SK-N-SH (cell line): ENCODE measurements around the gene HPN. TPM values are rescaled to one million over a fixed set of nuclear protein-coding genes. Genes with fewer than 3 reads are reported as not detected.

Experiments
- CTCF ChIA-PET: fragments of 300-600, 350-600 bp; formaldehyde crosslinking; extraction: SDS; loops from one replicate; lab custom pipeline; 2021; lab: Yijun Ruan, JAX
- POLR2A ChIA-PET: fragments of 350-600 bp; sonication (Branson Sonifier 250); formaldehyde crosslinking; extraction: SDS; loops from one replicate; lab custom pipeline; 2020; ENCODE audit warnings: antibody characterized with exemption, inconsistent platforms; lab: Yijun Ruan, JAX
- DNase-seq: peaks from one replicate; pipeline ENCODE4 v3.0.0; 2012
- H2AFZ ChIP-seq: fragments of 200-600 bp; sonication (generic); 2 replicates; pipeline ENCODE4 v1.8.1; 2016; ENCODE audit warnings: antibody characterized with exemption, mild to moderate bottlenecking, low read depth
- H3F3A ChIP-seq: fragments of 200-600 bp; sonication (generic); replicated peaks from 2 replicates; pipeline ENCODE3; 2016; ENCODE audit warnings: antibody characterized with exemption, mild to moderate bottlenecking; ENCODE audit not compliant: insufficient read depth
- H3K27ac ChIP-seq, 2 experiments: fragments of 200-500 bp in 1 of 2; fragments of 200-600 bp in 1 of 2; sonication (Bioruptor generic) in 1 of 2; sonication (generic), shearing (Covaris generic) in 1 of 2; 2 replicates each; pipeline versions ENCODE4 v1.5.1 to v1.6.1; 2014 to 2016; ENCODE audit warnings: low read depth in 2 of 2, inconsistent platforms in 1 of 2, low read length in 1 of 2, mild to moderate bottlenecking in 1 of 2, mixed read lengths in 1 of 2
- H3K27me3 ChIP-seq: fragments of 200-600 bp; sonication (generic), shearing (Covaris generic); 2 replicates; pipeline ENCODE4 v1.6.1; 2016; ENCODE audit warnings: mixed run types; ENCODE audit not compliant: insufficient read depth
- H3K36me3 ChIP-seq, 2 experiments: fragments of 200-500 bp in 1 of 2; fragments of 200-600 bp in 1 of 2; sonication (Bioruptor generic) in 1 of 2; sonication (generic) in 1 of 2; replicated peaks in 1 of 2; 2 replicates each; pipeline versions ENCODE3 to v1.5.1; 2014 to 2016; ENCODE audit warnings: low read length in 1 of 2, mild to moderate bottlenecking in 1 of 2; ENCODE audit not compliant: insufficient read depth in 2 of 2, control insufficient read depth in 1 of 2
- H3K4me1 ChIP-seq, 2 experiments: fragments of 200-500 bp in 1 of 2; fragments of 200-600 bp in 1 of 2; sonication (Bioruptor generic) in 1 of 2; sonication (generic), shearing (Covaris generic) in 1 of 2; 2 replicates each; pipeline versions ENCODE4 v1.5.1 to v1.6.1; 2014 to 2016; ENCODE audit warnings: low read depth in 1 of 2, low read length in 1 of 2, mixed run types in 1 of 2; ENCODE audit not compliant: insufficient read depth in 2 of 2, control insufficient read depth in 1 of 2
- H3K4me2 ChIP-seq: fragments of 200-600 bp; sonication (generic), shearing (Covaris generic); 2 replicates; pipeline ENCODE4 v1.6.1; 2017; ENCODE audit warnings: mixed run types
- H3K4me3 ChIP-seq, 2 experiments: fragments of 200-500 bp in 1 of 2; fragments of 200-600 bp in 1 of 2; sonication (Bioruptor generic) in 1 of 2; sonication (generic), shearing (Covaris generic) in 1 of 2; 2 replicates each; pipeline versions ENCODE4 v1.5.1 to v1.8.1; 2014 to 2016; ENCODE audit warnings: low read depth in 2 of 2, inconsistent platforms in 1 of 2, low read length in 1 of 2, mild to moderate bottlenecking in 1 of 2, mixed read lengths in 1 of 2, moderate library complexity in 1 of 2
- H3K79me2 ChIP-seq: fragments of 200-600 bp; sonication (generic); 2 replicates; pipeline ENCODE4 v1.8.1; 2017; ENCODE audit warnings: mild to moderate bottlenecking; ENCODE audit not compliant: insufficient read depth
- H3K9ac ChIP-seq: fragments of 200-600 bp; sonication (generic); 2 replicates; pipeline ENCODE4 v1.6.1; 2017; ENCODE audit warnings: mixed run types
- H3K9me2 ChIP-seq: fragments of 200-600 bp; sonication (generic); 2 replicates; pipeline ENCODE4 v1.6.1; 2017; ENCODE audit warnings: mixed run types
- H3K9me3 ChIP-seq: fragments of 200-600 bp; sonication (generic); 2 replicates; pipeline ENCODE4 v1.6.1; 2017; ENCODE audit warnings: mixed run types, mild to moderate bottlenecking, moderate library complexity
- H4K20me1 ChIP-seq: fragments of 200-600 bp; sonication (generic); 2 replicates; pipeline ENCODE4 v1.6.1; 2017; ENCODE audit warnings: mild to moderate bottlenecking, mixed run types; ENCODE audit not compliant: insufficient read depth
- CTCF ChIP-seq: fragments of 200-600 bp; sonication (generic); IDR thresholded peaks from 2 replicates; pipeline ENCODE4 v1.6.1; 2017; ENCODE audit warnings: antibody characterized with exemption, mild to moderate bottlenecking, moderate library complexity
- ELF1 ChIP-seq: IDR thresholded peaks from 2 replicates; pipeline ENCODE4 v1.4.0; 2012
- FOSL2 ChIP-seq: IDR thresholded peaks from 2 replicates; pipeline ENCODE4 v1.4.0; 2012; ENCODE audit warnings: low read depth, mild to moderate bottlenecking, moderate library complexity, borderline replicate concordance
- GATA2 ChIP-seq: sonication (generic); formaldehyde crosslinking; IDR thresholded peaks from 2 replicates; pipeline ENCODE4 v1.5.0; 2020; ENCODE audit warnings: mild to moderate bottlenecking, missing genetic modification reagents
- IRF3 ChIP-seq: fragments of 150-350 bp; IDR thresholded peaks from 2 replicates; pipeline ENCODE4 v1.6.1; 2016; ENCODE audit warnings: mild to moderate bottlenecking, low read depth, low read length
- MXI1 ChIP-seq: IDR thresholded peaks from 2 replicates; pipeline ENCODE4 v1.6.1; 2012; ENCODE audit warnings: mild to moderate bottlenecking, low read depth, low read length, improper control_type of control experiment
- NFIC ChIP-seq: IDR thresholded peaks from 2 replicates; pipeline ENCODE4 v1.4.0; 2012; ENCODE audit warnings: borderline replicate concordance
- PBX3 ChIP-seq: IDR thresholded peaks from 2 replicates; pipeline ENCODE4; 2012
- POLR2AphosphoS5 ChIP-seq: IDR thresholded peaks from 2 replicates; pipeline ENCODE4 v1.6.1; 2012; ENCODE audit warnings: low read depth, low read length
- RCOR1 ChIP-seq: fragments of 150-350 bp; IDR thresholded peaks from 2 replicates; pipeline ENCODE4 v1.6.1; 2017; ENCODE audit warnings: antibody characterized with exemption, low read length
- RFX5 ChIP-seq: IDR thresholded peaks from 2 replicates; pipeline ENCODE4 v1.6.1; 2012; ENCODE audit warnings: mild to moderate bottlenecking, improper control_type of control experiment, low read length
- RXRA ChIP-seq: IDR thresholded peaks from 2 replicates; pipeline ENCODE4 v1.4.0; 2012; ENCODE audit warnings: low read depth, mild to moderate bottlenecking, borderline replicate concordance
- SMC3 ChIP-seq: IDR thresholded peaks from 2 replicates; pipeline ENCODE4 v1.6.1; 2012; ENCODE audit warnings: low read depth, low read length, improper control_type of control experiment
- TAF1 ChIP-seq: IDR thresholded peaks from 2 replicates; pipeline ENCODE4 v1.6.1; 2012; ENCODE audit warnings: low read depth, mild to moderate bottlenecking, low read length, moderate library complexity, borderline replicate concordance
- TEAD4 ChIP-seq: IDR thresholded peaks from 2 replicates; pipeline ENCODE4 v1.4.0; 2012; ENCODE audit warnings: mild to moderate bottlenecking, borderline replicate concordance; ENCODE audit not compliant: insufficient read depth
- USF1 ChIP-seq: IDR thresholded peaks from 2 replicates; pipeline ENCODE4 v1.4.0; 2012; ENCODE audit warnings: low read depth, borderline replicate concordance
- ZBTB33 ChIP-seq: IDR thresholded peaks from 2 replicates; pipeline ENCODE4 v1.4.0; 2012; ENCODE audit warnings: low read depth, borderline replicate concordance
- WGBS: methylation state at CpG from one replicate; pipeline ENCODE4 v1.1.6; 2017; ENCODE audit warnings: low lambda C conversion rate; 5-methylcytosine and 5-hydroxymethylcytosine counted together
- polyA plus RNA-seq, 3 experiments: library from polyadenylated mRNA; depleted of rRNA; stranded (reverse); fragments of >200 nt; gene quantifications; 2 replicates each; pipeline ENCODE4 v1.2.3, GENCODE V29; 2012
- TF ChIP-seq, protein P1 (sequence below): IDR thresholded peaks from 2 replicates; pipeline ENCODE4 v1.6.1; 2012; ENCODE audit warnings: mild to moderate bottlenecking, low read depth, low read length, moderate library complexity
- TF ChIP-seq, protein P2 (sequence below): IDR thresholded peaks from 2 replicates; pipeline ENCODE4 v1.4.0; 2012; ENCODE audit warnings: low read depth

HPN gene
- polyA plus RNA-seq, 1 of the 3 experiments (the other 2 are of a cell fraction): 0.05 TPM

GRCh38 chr19:35034005-35034502 is 7.5 kb upstream of the HPN start:
- no peak overlapping the region for H2AFZ ChIP-seq
- H3F3A ChIP-seq: no peaks in the 10 kb centered on the region
- WGBS: 99% methylated on average over 12 of the region's 17 CpGs
- H3K27ac ChIP-seq: no peak overlapping the region
- H3K4me3 ChIP-seq: no peak overlapping the region
- H3K79me2 ChIP-seq: no peaks in the 10 kb centered on the region
- H3K9ac ChIP-seq: no peak overlapping the region
- no peaks in the 10 kb centered on the region for H3K36me3 ChIP-seq
- H4K20me1 ChIP-seq: no peaks in the 10 kb centered on the region
- no peak for DNase-seq
- no peak for TF ChIP-seq TAF1
- TF ChIP-seq PBX3: no peak
- no peak for TF ChIP-seq ELF1
- no peak for TF ChIP-seq SMC3
- no peak for TF ChIP-seq RCOR1
- TF ChIP-seq, protein P1, sequence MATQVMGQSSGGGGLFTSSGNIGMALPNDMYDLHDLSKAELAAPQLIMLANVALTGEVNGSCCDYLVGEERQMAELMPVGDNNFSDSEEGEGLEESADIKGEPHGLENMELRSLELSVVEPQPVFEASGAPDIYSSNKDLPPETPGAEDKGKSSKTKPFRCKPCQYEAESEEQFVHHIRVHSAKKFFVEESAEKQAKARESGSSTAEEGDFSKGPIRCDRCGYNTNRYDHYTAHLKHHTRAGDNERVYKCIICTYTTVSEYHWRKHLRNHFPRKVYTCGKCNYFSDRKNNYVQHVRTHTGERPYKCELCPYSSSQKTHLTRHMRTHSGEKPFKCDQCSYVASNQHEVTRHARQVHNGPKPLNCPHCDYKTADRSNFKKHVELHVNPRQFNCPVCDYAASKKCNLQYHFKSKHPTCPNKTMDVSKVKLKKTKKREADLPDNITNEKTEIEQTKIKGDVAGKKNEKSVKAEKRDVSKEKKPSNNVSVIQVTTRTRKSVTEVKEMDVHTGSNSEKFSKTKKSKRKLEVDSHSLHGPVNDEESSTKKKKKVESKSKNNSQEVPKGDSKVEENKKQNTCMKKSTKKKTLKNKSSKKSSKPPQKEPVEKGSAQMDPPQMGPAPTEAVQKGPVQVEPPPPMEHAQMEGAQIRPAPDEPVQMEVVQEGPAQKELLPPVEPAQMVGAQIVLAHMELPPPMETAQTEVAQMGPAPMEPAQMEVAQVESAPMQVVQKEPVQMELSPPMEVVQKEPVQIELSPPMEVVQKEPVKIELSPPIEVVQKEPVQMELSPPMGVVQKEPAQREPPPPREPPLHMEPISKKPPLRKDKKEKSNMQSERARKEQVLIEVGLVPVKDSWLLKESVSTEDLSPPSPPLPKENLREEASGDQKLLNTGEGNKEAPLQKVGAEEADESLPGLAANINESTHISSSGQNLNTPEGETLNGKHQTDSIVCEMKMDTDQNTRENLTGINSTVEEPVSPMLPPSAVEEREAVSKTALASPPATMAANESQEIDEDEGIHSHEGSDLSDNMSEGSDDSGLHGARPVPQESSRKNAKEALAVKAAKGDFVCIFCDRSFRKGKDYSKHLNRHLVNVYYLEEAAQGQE: no peak
- no peak for TF ChIP-seq TEAD4
- TF ChIP-seq MXI1: no peak
- TF ChIP-seq NFIC: no peak
- TF ChIP-seq FOSL2: no peak
- TF ChIP-seq USF1: no peak
- TF ChIP-seq, protein P2, sequence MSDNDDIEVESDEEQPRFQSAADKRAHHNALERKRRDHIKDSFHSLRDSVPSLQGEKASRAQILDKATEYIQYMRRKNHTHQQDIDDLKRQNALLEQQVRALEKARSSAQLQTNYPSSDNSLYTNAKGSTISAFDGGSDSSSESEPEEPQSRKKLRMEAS: no peak
- TF ChIP-seq RFX5: no peak
- TF ChIP-seq RXRA: no peak
- no peak for TF ChIP-seq GATA2
- no peak for TF ChIP-seq POLR2AphosphoS5
- TF ChIP-seq IRF3: no peak
- TF ChIP-seq CTCF: no peak
- TF ChIP-seq ZBTB33: no peak
- ChIA-PET POLR2A (no interaction called here), CTCF (interaction anchor here (1.1 to 6.4 kb wide), 5 partner anchors 11 to 109 kb away, joined by 3 to 49 read pairs (median 3); partner anchors contain the start of gene FXYD7)
- H3K27me3 ChIP-seq: no peaks in the 10 kb centered on the region
- no peaks in the 10 kb centered on the region for H3K9me2 ChIP-seq
- no peak overlapping the region for H3K4me2 ChIP-seq
- H3K4me1 ChIP-seq: peaks cover 0 to 21% of the 10 kb centered on the region in 2 experiments; a peak in 1 of 4 replicates
- no peaks in the 10 kb centered on the region for H3K9me3 ChIP-seq
